Keratinocyte (primary cell): Measurements from ENCODE around the gene ATXN7L3. TPM values are rescaled to one million over a fixed set of nuclear protein-coding genes. Genes with fewer than 3 reads are reported as not detected.

Source experiments
- DNase-seq: peaks from one replicate; pipeline ENCODE4 v3.0.0-alpha.2; 2011; ENCODE audit warnings: low read depth, missing footprints, low spot score
- FAIRE-seq: peaks from 2 replicates; lab custom pipeline; 2011; peaks lifted over from hg19 to GRCh38; lab: Jason Lieb, UNC
- H2AFZ ChIP-seq: 2 replicates; pipeline ENCODE4 v1.6.0; 2012; ENCODE audit warnings: low read length, control low read depth, inconsistent platforms; ENCODE audit not compliant: control insufficient read depth
- H3K27ac ChIP-seq: 2 replicates; pipeline ENCODE4 v1.5.1; 2011; ENCODE audit warnings: low read length; ENCODE audit not compliant: control insufficient read depth, insufficient read depth
- H3K27me3 ChIP-seq: 3 replicates; pipeline ENCODE4 v1.6.0; 2011; ENCODE audit warnings: low read length; ENCODE audit not compliant: control insufficient read depth, insufficient read depth; ENCODE audit errors: extremely low read depth
- H3K36me3 ChIP-seq, 2 experiments: 2 replicates in 1 of 2; 3 replicates in 1 of 2; pipeline ENCODE4 v1.5.1; 2011; ENCODE audit warnings: low read length in 2 of 2, mild to moderate bottlenecking in 1 of 2; ENCODE audit not compliant: control insufficient read depth in 2 of 2, insufficient read depth in 2 of 2; ENCODE audit errors: extremely low read depth in 1 of 2
- H3K4me1 ChIP-seq: 3 replicates; pipeline ENCODE4 v1.5.1; 2011; ENCODE audit warnings: low read length; ENCODE audit not compliant: control insufficient read depth, insufficient read depth; ENCODE audit errors: extremely low read depth
- H3K4me2 ChIP-seq: 3 replicates; pipeline ENCODE4 v1.6.0; 2011; ENCODE audit warnings: low read depth, low read length; ENCODE audit not compliant: control insufficient read depth, insufficient read depth; ENCODE audit errors: extremely low read depth
- H3K4me3 ChIP-seq, 3 experiments: fragments of 200-600 bp in 1 of 3; sonication (generic) in 1 of 3; 2 replicates in 2 of 3; 3 replicates in 1 of 3; pipeline ENCODE4 v1.5.1; 2011 to 2016; ENCODE audit warnings: low read length in 3 of 3, mild to moderate bottlenecking in 3 of 3, control low read depth in 2 of 3, inconsistent platforms in 1 of 3, low read depth in 1 of 3, mixed read lengths in 1 of 3, mixed run types in 1 of 3, moderate library complexity in 1 of 3; ENCODE audit not compliant: control insufficient read depth in 2 of 3, insufficient read depth in 2 of 3; ENCODE audit errors: extremely low read depth in 1 of 3
- H3K79me2 ChIP-seq: 2 replicates; pipeline ENCODE4 v1.6.0; 2012; ENCODE audit warnings: low read length; ENCODE audit not compliant: control insufficient read depth, insufficient read depth
- H3K9ac ChIP-seq: 3 replicates; pipeline ENCODE4 v1.6.0; 2011; ENCODE audit warnings: low read length; ENCODE audit not compliant: control insufficient read depth, insufficient read depth; ENCODE audit errors: extremely low read depth
- H3K9me1 ChIP-seq: 3 replicates; pipeline ENCODE4 v1.6.0; 2011; ENCODE audit warnings: low read length; ENCODE audit not compliant: control insufficient read depth, insufficient read depth; ENCODE audit errors: extremely low read depth
- H3K9me3 ChIP-seq: 2 replicates; pipeline ENCODE4 v1.5.1; 2012; ENCODE audit warnings: low read depth, low read length; ENCODE audit not compliant: control insufficient read depth
- H4K20me1 ChIP-seq: 3 replicates; pipeline ENCODE4 v1.6.0; 2011; ENCODE audit warnings: low read length; ENCODE audit not compliant: control insufficient read depth, insufficient read depth; ENCODE audit errors: extremely low read depth
- EZH2 ChIP-seq: IDR thresholded peaks from one replicate; pipeline ENCODE4 v1.6.1; 2012; ENCODE audit warnings: inconsistent platforms, mild to moderate bottlenecking, low read length, moderate library complexity
- dilution Hi-C: fragments of 300-500 bp; cut with MboI; formaldehyde crosslinking; loops from one replicate; pipeline ENCODE4 v1.7.0; 2020; ENCODE audit warnings: low sequenced_read_pairs; ENCODE audit not compliant: extremely low pct_ligation_motif_present
- polyA plus RNA-seq, 5 experiments: library from polyadenylated mRNA; depleted of rRNA in 3 of 5; stranded (reverse) in 3 of 5; stranded (forward) in 1 of 5; unstranded in 1 of 5; fragments of >200 nt; gene quantifications; 1 replicate in 1 of 5; 2 replicates in 3 of 5; 3 replicates in 1 of 5; pipeline versions ENCODE4 v1.2.1 to v1.2.3, GENCODE V29; 2011 to 2012; ENCODE audit warnings: missing spikeins in 2 of 5, low read depth in 1 of 5, low replicate concordance in 1 of 5
- TF ChIP-seq, protein P1 (sequence below), 3 experiments: IDR thresholded peaks in 1 of 3; conservative IDR thresholded peaks in 1 of 3; optimal IDR thresholded peaks in 1 of 3; 2 replicates in 2 of 3; 3 replicates in 1 of 3; pipeline versions ENCODE3 to v1.5.1; 2011; ENCODE audit warnings: low read length in 3 of 3, mild to moderate bottlenecking in 3 of 3, moderate library complexity in 2 of 3, control low read depth in 1 of 3, inconsistent platforms in 1 of 3; ENCODE audit not compliant: insufficient read depth in 2 of 3; ENCODE audit errors: extremely low read depth in 1 of 3

The ATXN7L3 gene
- polyA plus RNA-seq, 1 donor (not counting 4 experiments of a cell fraction or from before 2014, with no cell fraction given) = 32.8 TPM

DNA sequence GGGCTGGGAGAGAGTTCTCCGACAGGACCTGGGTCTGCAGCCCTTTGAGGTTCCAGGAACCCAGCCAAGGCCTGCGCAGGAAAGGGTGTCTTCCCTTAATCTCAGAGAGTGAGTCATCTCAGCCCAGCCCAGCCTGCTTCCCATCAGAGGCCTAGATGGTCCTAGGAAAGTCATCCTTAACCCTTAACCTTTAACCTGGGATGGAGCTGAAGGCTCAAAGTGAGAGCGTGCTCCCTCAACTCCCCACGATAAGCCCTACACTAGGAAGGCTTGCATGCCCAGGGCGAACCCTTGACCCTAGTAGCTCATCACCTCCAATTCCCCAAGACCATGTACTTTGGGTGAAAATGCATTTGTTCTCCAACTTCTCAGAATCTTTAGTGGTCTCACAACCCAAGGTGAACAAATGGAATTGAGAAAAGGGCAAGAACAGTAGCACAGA is 4.8 kb upstream of the ATXN7L3 start:
- no peak overlapping the region for H3K4me2 ChIP-seq

DNA sequence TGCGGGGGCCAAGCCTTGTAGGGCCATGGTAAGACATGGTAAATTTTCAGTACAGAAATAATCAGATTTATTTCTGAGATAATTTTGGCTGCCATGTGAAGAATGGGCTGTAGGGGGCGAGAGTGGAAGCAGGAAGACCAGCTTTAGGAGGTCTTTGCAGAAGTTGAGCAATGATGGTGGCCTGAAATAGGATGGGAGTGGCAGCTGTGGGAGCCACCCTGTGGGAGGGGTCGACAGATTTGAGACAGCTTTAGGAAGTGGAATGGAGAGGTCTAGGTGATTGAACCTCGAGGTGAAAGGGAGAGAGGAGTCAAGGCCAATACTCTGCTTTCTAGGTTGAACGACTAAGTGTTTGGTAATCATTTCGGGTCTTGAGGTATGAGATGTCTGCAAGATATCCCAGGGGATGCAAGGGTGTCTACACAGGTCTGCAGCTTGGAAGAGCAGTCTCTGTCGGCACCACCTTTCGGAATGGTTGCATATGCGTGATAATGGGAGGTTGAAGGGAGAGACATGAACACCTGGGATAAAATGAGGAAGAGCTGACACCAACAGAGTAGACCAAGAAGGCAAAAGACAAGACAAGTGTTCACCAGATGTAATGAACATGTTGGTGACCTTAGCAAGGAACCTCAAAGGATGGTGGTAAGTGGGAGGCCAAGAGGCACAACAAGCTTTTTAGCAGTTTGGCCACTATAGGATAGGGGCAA is 4.2 kb upstream of the ATXN7L3 start:
- peak; percentile 32 for FAIRE-seq
- TF ChIP-seq, protein P1, sequence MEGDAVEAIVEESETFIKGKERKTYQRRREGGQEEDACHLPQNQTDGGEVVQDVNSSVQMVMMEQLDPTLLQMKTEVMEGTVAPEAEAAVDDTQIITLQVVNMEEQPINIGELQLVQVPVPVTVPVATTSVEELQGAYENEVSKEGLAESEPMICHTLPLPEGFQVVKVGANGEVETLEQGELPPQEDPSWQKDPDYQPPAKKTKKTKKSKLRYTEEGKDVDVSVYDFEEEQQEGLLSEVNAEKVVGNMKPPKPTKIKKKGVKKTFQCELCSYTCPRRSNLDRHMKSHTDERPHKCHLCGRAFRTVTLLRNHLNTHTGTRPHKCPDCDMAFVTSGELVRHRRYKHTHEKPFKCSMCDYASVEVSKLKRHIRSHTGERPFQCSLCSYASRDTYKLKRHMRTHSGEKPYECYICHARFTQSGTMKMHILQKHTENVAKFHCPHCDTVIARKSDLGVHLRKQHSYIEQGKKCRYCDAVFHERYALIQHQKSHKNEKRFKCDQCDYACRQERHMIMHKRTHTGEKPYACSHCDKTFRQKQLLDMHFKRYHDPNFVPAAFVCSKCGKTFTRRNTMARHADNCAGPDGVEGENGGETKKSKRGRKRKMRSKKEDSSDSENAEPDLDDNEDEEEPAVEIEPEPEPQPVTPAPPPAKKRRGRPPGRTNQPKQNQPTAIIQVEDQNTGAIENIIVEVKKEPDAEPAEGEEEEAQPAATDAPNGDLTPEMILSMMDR (optimal IDR thresholded peaks at IDR 0.05 in 1 of 3, IDR thresholded peaks at IDR 0.05 in 1 of 3, conservative IDR thresholded peaks at IDR 0.05 in 1 of 3; ENCODE audit: extremely low read depth in 1 of 3, insufficient read depth in 2 of 3, low read length in 3 of 3) = peak; percentile 58 to 82 (median 65)
- no peak for TF ChIP-seq EZH2
- no peak overlapping the region for H3K27ac ChIP-seq

More for the DNA sequence above, 4.8 kb upstream of the ATXN7L3 start:
- DNase-seq (no peak), FAIRE-seq (peak; percentile 84)
- Histone ChIP-seq H3K9me1 (peaks cover 5% of the 10 kb centered on the region), H2AFZ (no peak overlapping the region), H3K79me2 (peaks cover 2% of the 10 kb centered on the region), H3K9me3 (no peaks in the 10 kb centered on the region), H3K36me3 (peaks cover 18 to 23% of the 10 kb centered on the region in 2 experiments), H3K4me1 (peaks cover 44% of the 10 kb centered on the region), H3K9ac (no peak overlapping the region), H3K4me3 (no peak overlapping the region), H3K27ac (no peak overlapping the region), H4K20me1 (peaks cover 2% of the 10 kb centered on the region), H3K27me3 (no peaks in the 10 kb centered on the region)
- dilution Hi-C loops = no loop called here
- no peak for TF ChIP-seq EZH2
- TF ChIP-seq, protein P1 (optimal IDR thresholded peaks at IDR 0.05 in 1 of 3, IDR thresholded peaks at IDR 0.05 in 1 of 3, conservative IDR thresholded peaks at IDR 0.05 in 1 of 3; ENCODE audit: extremely low read depth in 1 of 3, insufficient read depth in 2 of 3, low read length in 3 of 3) = no peak

More for the DNA sequence above, 4.2 kb upstream of the ATXN7L3 start:
- H3K79me2 ChIP-seq = peaks cover 2% of the 10 kb centered on the region
- H3K4me2 ChIP-seq = peak overlapping the region; percentile 25
- H3K4me3 ChIP-seq = no peak overlapping the region
- dilution Hi-C loops = no loop called here
- H3K4me1 ChIP-seq = peaks cover 38% of the 10 kb centered on the region
- H3K9me1 ChIP-seq = peaks cover 5% of the 10 kb centered on the region
- no peak overlapping the region for H2AFZ ChIP-seq
- peaks cover 14 to 17% of the 10 kb centered on the region in 2 experiments for H3K36me3 ChIP-seq
- no peaks in the 10 kb centered on the region for H3K27me3 ChIP-seq
- peaks cover 2% of the 10 kb centered on the region for H4K20me1 ChIP-seq
- DNase-seq = no peak
- no peak overlapping the region for H3K9ac ChIP-seq
- H3K9me3 ChIP-seq = no peaks in the 10 kb centered on the region
